Keratinocyte (primary cell): ENCODE measurements around the gene NINJ2. TPM values are rescaled to one million over a fixed set of nuclear protein-coding genes. Genes with fewer than 3 reads are reported as not detected.
A peak's percentile ranks its signal among the peaks of the same experiment; 100 is the strongest.

Experiments
- DNase-seq: peaks from one replicate; pipeline ENCODE4 v3.0.0-alpha.2; 2011; ENCODE audit warnings: low read depth, missing footprints, low spot score
- FAIRE-seq: peaks from 2 replicates; lab custom pipeline; 2011; peaks lifted over from hg19 to GRCh38; lab: Jason Lieb, UNC
- H2AFZ ChIP-seq: 2 replicates; pipeline ENCODE4 v1.6.0; 2012; ENCODE audit warnings: low read length, control low read depth, inconsistent platforms; ENCODE audit not compliant: control insufficient read depth
- H3K27ac ChIP-seq: 2 replicates; pipeline ENCODE4 v1.5.1; 2011; ENCODE audit warnings: low read length; ENCODE audit not compliant: control insufficient read depth, insufficient read depth
- H3K27me3 ChIP-seq: 3 replicates; pipeline ENCODE4 v1.6.0; 2011; ENCODE audit warnings: low read length; ENCODE audit not compliant: control insufficient read depth, insufficient read depth; ENCODE audit errors: extremely low read depth
- H3K36me3 ChIP-seq, 2 experiments: 2 replicates in 1 of 2; 3 replicates in 1 of 2; pipeline ENCODE4 v1.5.1; 2011; ENCODE audit warnings: low read length in 2 of 2, mild to moderate bottlenecking in 1 of 2; ENCODE audit not compliant: control insufficient read depth in 2 of 2, insufficient read depth in 2 of 2; ENCODE audit errors: extremely low read depth in 1 of 2
- H3K4me1 ChIP-seq: 3 replicates; pipeline ENCODE4 v1.5.1; 2011; ENCODE audit warnings: low read length; ENCODE audit not compliant: control insufficient read depth, insufficient read depth; ENCODE audit errors: extremely low read depth
- H3K4me2 ChIP-seq: 3 replicates; pipeline ENCODE4 v1.6.0; 2011; ENCODE audit warnings: low read depth, low read length; ENCODE audit not compliant: control insufficient read depth, insufficient read depth; ENCODE audit errors: extremely low read depth
- H3K4me3 ChIP-seq, 3 experiments: fragments of 200-600 bp in 1 of 3; sonication (generic) in 1 of 3; 2 replicates in 2 of 3; 3 replicates in 1 of 3; pipeline ENCODE4 v1.5.1; 2011 to 2016; ENCODE audit warnings: low read length in 3 of 3, mild to moderate bottlenecking in 3 of 3, control low read depth in 2 of 3, inconsistent platforms in 1 of 3, low read depth in 1 of 3, mixed read lengths in 1 of 3, mixed run types in 1 of 3, moderate library complexity in 1 of 3; ENCODE audit not compliant: control insufficient read depth in 2 of 3, insufficient read depth in 2 of 3; ENCODE audit errors: extremely low read depth in 1 of 3
- H3K79me2 ChIP-seq: 2 replicates; pipeline ENCODE4 v1.6.0; 2012; ENCODE audit warnings: low read length; ENCODE audit not compliant: control insufficient read depth, insufficient read depth
- H3K9ac ChIP-seq: 3 replicates; pipeline ENCODE4 v1.6.0; 2011; ENCODE audit warnings: low read length; ENCODE audit not compliant: control insufficient read depth, insufficient read depth; ENCODE audit errors: extremely low read depth
- H3K9me1 ChIP-seq: 3 replicates; pipeline ENCODE4 v1.6.0; 2011; ENCODE audit warnings: low read length; ENCODE audit not compliant: control insufficient read depth, insufficient read depth; ENCODE audit errors: extremely low read depth
- H3K9me3 ChIP-seq: 2 replicates; pipeline ENCODE4 v1.5.1; 2012; ENCODE audit warnings: low read depth, low read length; ENCODE audit not compliant: control insufficient read depth
- H4K20me1 ChIP-seq: 3 replicates; pipeline ENCODE4 v1.6.0; 2011; ENCODE audit warnings: low read length; ENCODE audit not compliant: control insufficient read depth, insufficient read depth; ENCODE audit errors: extremely low read depth
- EZH2 ChIP-seq: IDR thresholded peaks from one replicate; pipeline ENCODE4 v1.6.1; 2012; ENCODE audit warnings: inconsistent platforms, mild to moderate bottlenecking, low read length, moderate library complexity
- dilution Hi-C: fragments of 300-500 bp; cut with MboI; formaldehyde crosslinking; loops from one replicate; pipeline ENCODE4 v1.7.0; 2020; ENCODE audit warnings: low sequenced_read_pairs; ENCODE audit not compliant: extremely low pct_ligation_motif_present
- polyA plus RNA-seq, 5 experiments: library from polyadenylated mRNA; depleted of rRNA in 3 of 5; stranded (reverse) in 3 of 5; stranded (forward) in 1 of 5; unstranded in 1 of 5; fragments of >200 nt; gene quantifications; 1 replicate in 1 of 5; 2 replicates in 3 of 5; 3 replicates in 1 of 5; pipeline versions ENCODE4 v1.2.1 to v1.2.3, GENCODE V29; 2011 to 2012; ENCODE audit warnings: missing spikeins in 2 of 5, low read depth in 1 of 5, low replicate concordance in 1 of 5
- TF ChIP-seq, protein P1 (sequence below), 3 experiments: IDR thresholded peaks in 1 of 3; conservative IDR thresholded peaks in 1 of 3; optimal IDR thresholded peaks in 1 of 3; 2 replicates in 2 of 3; 3 replicates in 1 of 3; pipeline versions ENCODE3 to v1.5.1; 2011; ENCODE audit warnings: low read length in 3 of 3, mild to moderate bottlenecking in 3 of 3, moderate library complexity in 2 of 3, control low read depth in 1 of 3, inconsistent platforms in 1 of 3; ENCODE audit not compliant: insufficient read depth in 2 of 3; ENCODE audit errors: extremely low read depth in 1 of 3

The NINJ2 gene
- polyA plus RNA-seq, 1 donor (not counting 4 experiments of a cell fraction or from before 2014, with no cell fraction given), result 0.58 TPM

- FAIRE-seq, result no peak
- H3K27ac ChIP-seq, result no peak overlapping the region
- no peaks in the 10 kb centered on the region for H3K36me3 ChIP-seq
- dilution Hi-C loops, result no loop called here
- H3K4me3 ChIP-seq, result peak overlapping the region in 2 of 3 experiments; percentile 10 to 11
- H4K20me1 ChIP-seq, result no peaks in the 10 kb centered on the region
- H2AFZ ChIP-seq, result peak overlapping the region; percentile 38
- no peaks in the 10 kb centered on the region for H3K79me2 ChIP-seq
- H3K27me3 ChIP-seq, result peaks cover 17% of the 10 kb centered on the region
- H3K9me1 ChIP-seq, result no peaks in the 10 kb centered on the region
- H3K4me2 ChIP-seq, result peak overlapping the region; percentile 51
- TF ChIP-seq EZH2, result no peak
- TF ChIP-seq, protein P1, sequence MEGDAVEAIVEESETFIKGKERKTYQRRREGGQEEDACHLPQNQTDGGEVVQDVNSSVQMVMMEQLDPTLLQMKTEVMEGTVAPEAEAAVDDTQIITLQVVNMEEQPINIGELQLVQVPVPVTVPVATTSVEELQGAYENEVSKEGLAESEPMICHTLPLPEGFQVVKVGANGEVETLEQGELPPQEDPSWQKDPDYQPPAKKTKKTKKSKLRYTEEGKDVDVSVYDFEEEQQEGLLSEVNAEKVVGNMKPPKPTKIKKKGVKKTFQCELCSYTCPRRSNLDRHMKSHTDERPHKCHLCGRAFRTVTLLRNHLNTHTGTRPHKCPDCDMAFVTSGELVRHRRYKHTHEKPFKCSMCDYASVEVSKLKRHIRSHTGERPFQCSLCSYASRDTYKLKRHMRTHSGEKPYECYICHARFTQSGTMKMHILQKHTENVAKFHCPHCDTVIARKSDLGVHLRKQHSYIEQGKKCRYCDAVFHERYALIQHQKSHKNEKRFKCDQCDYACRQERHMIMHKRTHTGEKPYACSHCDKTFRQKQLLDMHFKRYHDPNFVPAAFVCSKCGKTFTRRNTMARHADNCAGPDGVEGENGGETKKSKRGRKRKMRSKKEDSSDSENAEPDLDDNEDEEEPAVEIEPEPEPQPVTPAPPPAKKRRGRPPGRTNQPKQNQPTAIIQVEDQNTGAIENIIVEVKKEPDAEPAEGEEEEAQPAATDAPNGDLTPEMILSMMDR (optimal IDR thresholded peaks at IDR 0.05 in 1 of 3, IDR thresholded peaks at IDR 0.05 in 1 of 3, conservative IDR thresholded peaks at IDR 0.05 in 1 of 3; ENCODE audit: extremely low read depth in 1 of 3, insufficient read depth in 2 of 3, low read length in 3 of 3), result no peak
- no peaks in the 10 kb centered on the region for H3K9me3 ChIP-seq
- no peaks in the 10 kb centered on the region for H3K4me1 ChIP-seq
- H3K9ac ChIP-seq, result no peak overlapping the region
- no peak for DNase-seq
These were observed 516 bp downstream of the NINJ2 start for GRCh38 chr12:662566-663292.

GRCh38 chr12:661720-662486 lies 1.3 kb downstream of the NINJ2 start:
- Histone ChIP-seq H2AFZ (no peak overlapping the region), H3K9ac (no peak overlapping the region), H3K79me2 (no peaks in the 10 kb centered on the region), H4K20me1 (no peaks in the 10 kb centered on the region), H3K4me1 (no peaks in the 10 kb centered on the region), H3K36me3 (no peaks in the 10 kb centered on the region), H3K27me3 (peaks cover 17% of the 10 kb centered on the region), H3K9me1 (no peaks in the 10 kb centered on the region), H3K4me2 (no peak overlapping the region), H3K4me3 (no peak overlapping the region), H3K9me3 (no peaks in the 10 kb centered on the region), H3K27ac (no peak overlapping the region)
- DNase-seq, result no peak
- no peak for FAIRE-seq
- TF ChIP-seq, protein P1 (optimal IDR thresholded peaks at IDR 0.05 in 1 of 3, IDR thresholded peaks at IDR 0.05 in 1 of 3, conservative IDR thresholded peaks at IDR 0.05 in 1 of 3; ENCODE audit: extremely low read depth in 1 of 3, insufficient read depth in 2 of 3, low read length in 3 of 3), result no peak
- TF ChIP-seq EZH2, result no peak
- dilution Hi-C loops, result no loop called here
